RWPE1 (cell line): Measurements from ENCODE around the gene GRB7.
A peak's percentile ranks its signal among the peaks of the same experiment; 100 is the strongest.

ENCODE experiments used
- CTCF ChIA-PET: fragments of 350-600 bp; sonication (Branson Sonifier 250); formaldehyde crosslinking; extraction: SDS; loops from one replicate; lab custom pipeline; 2021; lab: Yijun Ruan, JAX
- POLR2A ChIA-PET: fragments of 400-600 bp; formaldehyde crosslinking; extraction: SDS; loops from one replicate; lab custom pipeline; 2020; ENCODE audit warnings: antibody characterized with exemption; ENCODE audit not compliant: low non-redundant PET; lab: Yijun Ruan, JAX
- DNase-seq: peaks from one replicate; pipeline ENCODE4 v3.0.0; 2012; ENCODE audit warnings: low spot score
- H3K27ac ChIP-seq: fragments of 450-650 bp; 2 replicates; pipeline ENCODE4 v1.5.1; 2017
- CTCF ChIP-seq: fragments of 450-650 bp; conservative IDR thresholded peaks from 2 replicates; pipeline ENCODE4 v1.5.1; 2017; ENCODE audit warnings: low read depth, mild to moderate bottlenecking

The GRB7 gene

DNA sequence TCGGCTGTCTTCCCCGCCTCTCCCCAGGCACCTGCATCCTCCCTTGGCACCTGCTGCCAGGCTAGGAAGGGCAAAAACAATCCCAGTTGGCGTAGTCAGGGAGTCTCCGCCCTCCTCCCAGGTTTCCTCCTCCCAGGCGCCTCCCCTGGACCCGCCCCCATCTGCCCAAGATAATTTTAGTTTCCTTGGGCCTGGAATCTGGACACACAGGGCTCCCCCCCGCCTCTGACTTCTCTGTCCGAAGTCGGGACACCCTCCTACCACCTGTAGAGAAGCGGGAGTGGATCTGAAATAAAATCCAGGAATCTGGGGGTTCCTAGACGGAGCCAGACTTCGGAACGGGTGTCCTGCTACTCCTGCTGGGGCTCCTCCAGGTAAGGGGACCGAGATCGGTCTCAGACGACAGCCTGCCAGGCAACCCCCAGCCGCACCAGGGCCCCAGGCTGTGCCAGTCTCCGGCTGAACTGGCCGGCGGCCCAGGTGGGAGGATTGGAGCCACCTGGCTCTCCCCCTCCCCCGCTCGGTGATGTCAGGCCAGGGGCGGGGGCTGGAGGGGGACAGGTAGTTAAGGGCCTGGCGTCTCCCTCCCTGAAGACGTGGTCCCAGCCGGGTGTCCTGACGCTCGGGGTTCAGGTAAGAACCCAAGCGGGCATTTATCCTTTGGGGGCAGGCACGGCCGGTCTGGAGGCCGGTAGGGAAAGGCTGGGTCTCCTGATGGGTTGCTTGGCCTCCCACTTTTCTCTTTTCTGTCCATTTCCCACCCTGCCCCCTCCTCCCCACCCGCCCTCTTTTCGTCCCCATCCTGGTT is at the start of gene GRB7:
GRB7 (plus strand) TSS at position 179 of the 808 bp plus-strand sequence. CDS start 4,364 bp downstream, outside the sequence.
- peak; percentile 95 for DNase-seq
- TF ChIP-seq CTCF = no peak
- ChIA-PET POLR2A (no interaction called here), CTCF (no interaction called here)
- H3K27ac ChIP-seq = peak within 1 kb of the TSS; percentile 95

GRCh38 chr17:39688475-39688835 is 49.3 kb upstream of the GRB7 start:
- DNase-seq = no peak
- TF ChIP-seq CTCF = no peak
- CTCF ChIA-PET = interaction anchor here (0.6 to 1.4 kb wide), 5 partner anchors 11 to 67 kb away, joined by 3 to 4 read pairs (median 3); no protein-coding TSS in a partner anchor
- POLR2A ChIA-PET = interaction anchor here (0.5 to 2.3 kb wide), 4 partner anchors 11 to 65 kb away, joined by 3 to 10 read pairs (median 3); partner anchors contain the start of gene ERBB2
- H3K27ac ChIP-seq = peak overlapping the region; percentile 96

DNA sequence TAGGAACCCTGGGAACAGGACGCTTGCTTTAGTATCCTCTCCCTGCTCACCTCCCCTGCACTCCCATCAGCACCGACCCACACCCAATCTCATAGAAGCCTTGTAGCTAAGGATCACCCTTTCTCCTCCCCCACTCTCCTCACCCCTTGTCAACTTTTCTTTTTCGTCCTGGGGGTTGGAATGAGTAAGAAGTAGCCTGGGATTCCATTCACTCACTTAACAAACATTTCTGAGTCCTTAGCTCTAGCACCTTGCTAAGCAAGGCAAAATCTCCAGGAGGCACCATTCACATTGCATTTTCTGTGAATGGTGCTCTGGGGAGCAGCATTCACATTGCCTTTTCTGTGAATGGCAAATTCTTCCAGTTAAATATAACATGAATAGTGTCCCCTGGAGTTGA is 48.8 kb upstream of the GRB7 start:
- no peak for DNase-seq
- no peak for TF ChIP-seq CTCF
- ChIA-PET CTCF (interaction anchor here (0.7 to 1.1 kb wide), 3 partner anchors 10 to 17 kb away, joined by 3 to 6 read pairs (median 4); no protein-coding TSS in a partner anchor), POLR2A (interaction anchor here (0.5 to 2.3 kb wide), 2 partner anchors 11 to 16 kb away, joined by 3 to 10 read pairs; partner anchors contain the start of gene ERBB2)
- H3K27ac ChIP-seq = no peak overlapping the region; the same call in 1 of the 2 replicates

- ChIA-PET POLR2A (interaction anchor here (0.7 kb wide), 1 partner anchor 45 kb away, joined by 3 read pairs; no protein-coding TSS in a partner anchor), CTCF (no interaction called here)
- no peak for DNase-seq
- no peak overlapping the region; the same call in 1 of the 2 replicates for H3K27ac ChIP-seq
- TF ChIP-seq CTCF = no peak
Observed at GRCh38 chr17:39694593-39694992, 43.1 kb upstream of the GRB7 start.

- ChIA-PET POLR2A (interaction anchor here (0.5 to 0.7 kb wide), 2 partner anchors 44 to 49 kb away, joined by 3 to 7 read pairs; no protein-coding TSS in a partner anchor), CTCF (interaction anchor here (0.6 to 0.8 kb wide), 2 partner anchors 19 to 34 kb away, joined by 3 to 5 read pairs; no protein-coding TSS in a partner anchor)
- no peak for DNase-seq
- no peak overlapping the region; the same call in 1 of the 2 replicates for H3K27ac ChIP-seq
- TF ChIP-seq CTCF = no peak
Observed at GRCh38 chr17:39695089-39695474, 42.7 kb upstream of the GRB7 start.

GRCh38 chr17:39696731-39697130 is 41.0 kb upstream of the GRB7 start:
- ChIA-PET POLR2A (no interaction called here), CTCF (no interaction called here)
- TF ChIP-seq CTCF = no peak

More at GRCh38 chr17:39696731-39697130, 41.0 kb upstream of the GRB7 start:
- no peak overlapping the region for H3K27ac ChIP-seq
- DNase-seq = no peak
